Panc1 (cell line): Measurements from ENCODE around the gene MSH4. TPM values are rescaled to one million over a fixed set of nuclear protein-coding genes. Genes with fewer than 3 reads are reported as not detected.

Experiments used
- ATAC-seq: fragments of 200-7000 bp; cut with Tn5 transposase; 2 replicates; pipeline ENCODE4 v1.9.1; 2020; ENCODE audit warnings: mild to moderate bottlenecking, moderate library complexity
- BruUV-seq: library from RNA; stranded (reverse); fragments of 400-500 nt; replicated peaks from 2 replicates; lab custom pipeline; 2021; lab: Mats Ljungman, UMichigan
- CTCF ChIA-PET: fragments of 300-600 bp; sonication (Branson Sonifier 250); formaldehyde crosslinking; loops from one replicate; lab custom pipeline; 2022; ENCODE audit warnings: antibody characterized with exemption; lab: Charles Lee
- POLR2A ChIA-PET: fragments of 300-600 bp; sonication (Branson Sonifier 250); formaldehyde crosslinking; loops from one replicate; lab custom pipeline; 2022; ENCODE audit warnings: antibody characterized with exemption; lab: Charles Lee
- DNase-seq: peaks from one replicate; pipeline ENCODE4 v3.0.0-alpha.2; 2010; ENCODE audit warnings: low read depth, low spot score
- H3K27ac ChIP-seq: 2 replicates; pipeline ENCODE4 v1.5.1; 2011; ENCODE audit warnings: mild to moderate bottlenecking, low read length, inconsistent platforms
- H3K27me3 ChIP-seq: fragments of 200-500 bp; sonication (Bioruptor generic); 2 replicates; pipeline ENCODE4 v1.6.0; 2014; ENCODE audit warnings: low read length, inconsistent platforms; ENCODE audit not compliant: control insufficient read depth, insufficient read depth
- H3K36me3 ChIP-seq: fragments of 200-500 bp; sonication (Bioruptor generic); 2 replicates; pipeline ENCODE4 v1.5.1; 2014; ENCODE audit warnings: inconsistent platforms, mild to moderate bottlenecking, low read length, moderate library complexity; ENCODE audit not compliant: control insufficient read depth, insufficient read depth
- H3K4me1 ChIP-seq: 2 replicates; pipeline ENCODE4 v1.5.1; 2011; ENCODE audit warnings: inconsistent platforms, mild to moderate bottlenecking, low read length, moderate library complexity; ENCODE audit not compliant: control insufficient read depth, insufficient read depth
- H3K4me3 ChIP-seq, 2 experiments: 2 replicates each; pipeline ENCODE4 v1.5.1; 2011 to 2012; ENCODE audit warnings: low read depth in 2 of 2, low read length in 2 of 2, mild to moderate bottlenecking in 2 of 2, inconsistent platforms in 1 of 2, moderate library complexity in 1 of 2
- H3K9me3 ChIP-seq: fragments of 200-500 bp; sonication (Bioruptor generic); 2 replicates; pipeline ENCODE4 v1.5.1; 2014; ENCODE audit warnings: low read depth, mild to moderate bottlenecking, inconsistent platforms, low read length, moderate library complexity; ENCODE audit not compliant: control insufficient read depth, insufficient read depth
- CTCF ChIP-seq: fragments of 450-650 bp; IDR thresholded peaks from 2 replicates; pipeline ENCODE4 v1.5.1; 2017; ENCODE audit warnings: mild to moderate bottlenecking
- POLR2AphosphoS5 ChIP-seq: IDR thresholded peaks from 2 replicates; pipeline ENCODE4 v1.6.1; 2012; ENCODE audit warnings: mild to moderate bottlenecking, low read depth, low read length, moderate library complexity
- REST ChIP-seq, 2 experiments: IDR thresholded peaks; 2 replicates each; pipeline ENCODE4 v1.6.1; 2011 to 2012; ENCODE audit warnings: low read depth in 2 of 2, control low read depth in 1 of 2, low read length in 1 of 2, mild to moderate bottlenecking in 1 of 2, moderate library complexity in 1 of 2; ENCODE audit not compliant: insufficient read depth in 1 of 2
- SIN3A ChIP-seq: IDR thresholded peaks from 2 replicates; pipeline ENCODE4 v1.6.1; 2012; ENCODE audit warnings: low read depth, mild to moderate bottlenecking, low read length, moderate library complexity, borderline replicate concordance; ENCODE audit not compliant: insufficient read depth
- TCF7L2 ChIP-seq: IDR thresholded peaks from 2 replicates; pipeline ENCODE4 v1.6.1; 2011; ENCODE audit warnings: mild to moderate bottlenecking, low read depth, low read length, inconsistent platforms
- in situ Hi-C: cut with HindIII; loops from 2 replicates; pipeline ENCODE4 v1.10.0; 2016; ENCODE audit warnings: low sequenced_read_pairs, low pct_unique_long_range_greater_than_20kb
- intact Hi-C: fragments of 100-400 bp; cut with micrococcal nuclease; formaldehyde crosslinking; loops from one replicate; pipeline ENCODE4 v1.10.0; 2022; ENCODE audit not compliant: unreplicated experiment
- total RNA-seq: library from RNA; stranded (reverse); gene quantifications from one replicate; pipeline ENCODE4 v1.2.1, GENCODE V29; 2021; ENCODE audit not compliant: unreplicated experiment

MSH4 gene
- total RNA-seq, 1 experiment from 2014 or later = 0.26 TPM

- TF ChIP-seq TCF7L2 (no peak), CTCF (no peak)
- POLR2A ChIA-PET = no interaction called here
- Histone ChIP-seq H3K36me3 (no peaks in the 10 kb centered on the region), H3K9me3 (no peaks in the 10 kb centered on the region), H3K4me3 (no peak overlapping the region), H3K27ac (no peak overlapping the region), H3K4me1 (no peaks in the 10 kb centered on the region), H3K27me3 (peaks cover 9% of the 10 kb centered on the region)
- DNase-seq (no peak), ATAC-seq (no peak)
- BruUV-seq = no TSS peak
- intact Hi-C loops = no loop called here
- CTCF ChIA-PET = no interaction called here
- in situ Hi-C loops = no loop called here
Observed at GRCh38 chr1:75916834-75917233, 120.2 kb downstream of the MSH4 start.

GRCh38 chr1:75922698-75923097 lies 126.0 kb downstream of the MSH4 start:
- Histone ChIP-seq H3K36me3 (no peaks in the 10 kb centered on the region), H3K27me3 (no peaks in the 10 kb centered on the region), H3K4me3 (no peak overlapping the region), H3K9me3 (no peaks in the 10 kb centered on the region), H3K27ac (no peak overlapping the region), H3K4me1 (no peaks in the 10 kb centered on the region)
- intact Hi-C loops = no loop called here
- ChIA-PET CTCF (no interaction called here), POLR2A (no interaction called here)
- in situ Hi-C loops = no loop called here
- DNase-seq (no peak), ATAC-seq (no peak)
- TF ChIP-seq POLR2AphosphoS5 (no peak), CTCF (no peak), SIN3A (no peak), REST (IDR thresholded peaks at IDR 0.05; ENCODE audit: insufficient read depth in 1 of 2, low read depth in 2 of 2, low read length in 1 of 2) (no peak), TCF7L2 (no peak)
- no TSS peak for BruUV-seq

- ChIA-PET POLR2A (no interaction called here), CTCF (no interaction called here)
- ATAC-seq = no peak
- H3K4me3 ChIP-seq = no peak within 1 kb of the TSS
- no peak for TF ChIP-seq CTCF
- no peak for TF ChIP-seq TCF7L2
- no peak for TF ChIP-seq POLR2AphosphoS5
- no peak for TF ChIP-seq REST (IDR thresholded peaks at IDR 0.05; ENCODE audit: insufficient read depth in 1 of 2, low read depth in 2 of 2, low read length in 1 of 2)
- no peaks in the 10 kb centered on the region for H3K4me1 ChIP-seq
- BruUV-seq = no TSS peak
- H3K27ac ChIP-seq = no peak within 1 kb of the TSS
- no peaks in the 10 kb centered on the region for H3K9me3 ChIP-seq
- H3K27me3 ChIP-seq = no peaks in the 10 kb centered on the region
- DNase-seq = no peak
- H3K36me3 ChIP-seq = no peaks in the 10 kb centered on the region
- in situ Hi-C loops = no loop called here
- intact Hi-C loops = no loop called here
Observed at GRCh38 chr1:75932304-75932703, 135.6 kb downstream of the MSH4 start, which contains the start of gene ASB17. Gene ASB17, minus strand, starts transcription at chr1:75932404. Its CDS starts 113 bp downstream, at chr1:75932291.
